HEK293T (cell line): ENCODE measurements around the gene GPALPP1.
"Not testable (repeated sequence)": the region's sequence is repeated elsewhere in the genome, so short reads cannot be mapped to it uniquely, and the experiment has no call there.

Experiments
- CTCF ChIA-PET: fragments of 350-600 bp; formaldehyde crosslinking; extraction: SDS; loops from one replicate; lab custom pipeline; 2021; ENCODE audit warnings: antibody characterized with exemption, inconsistent platforms; lab: Yijun Ruan, JAX
- POLR2A ChIA-PET: fragments of 350-600 bp; formaldehyde crosslinking; extraction: SDS; loops from one replicate; lab custom pipeline; 2020; ENCODE audit warnings: antibody characterized with exemption, inconsistent platforms; lab: Yijun Ruan, JAX
- DNase-seq: peaks from one replicate; pipeline ENCODE4 v3.0.0; 2012; ENCODE audit warnings: mixed read lengths; ENCODE audit errors: extremely low spot score
- ARNT ChIP-seq: fragments of 450-650 bp; IDR thresholded peaks from 2 replicates; pipeline ENCODE4 v1.6.1; 2017; ENCODE audit warnings: mild to moderate bottlenecking
- BHLHE40 ChIP-seq: fragments of 450-650 bp; IDR thresholded peaks from 2 replicates; pipeline ENCODE4 v1.6.1; 2016; ENCODE audit warnings: mild to moderate bottlenecking, moderate library complexity, borderline replicate concordance
- CTBP1 ChIP-seq: fragments of 450-650 bp; IDR thresholded peaks from 2 replicates; pipeline ENCODE4 v1.6.1; 2016; ENCODE audit warnings: borderline replicate concordance
- ELF4 ChIP-seq: fragments of 450-650 bp; IDR thresholded peaks from 2 replicates; pipeline ENCODE4 v1.6.1; 2017; ENCODE audit warnings: antibody characterized with exemption
- FOXA1 ChIP-seq: fragments of 450-650 bp; IDR thresholded peaks from 2 replicates; pipeline ENCODE4 v1.6.1; 2016; ENCODE audit warnings: mild to moderate bottlenecking
- FOXK2 ChIP-seq: fragments of 450-650 bp; IDR thresholded peaks from 2 replicates; pipeline ENCODE4 v1.6.1; 2016; ENCODE audit warnings: mild to moderate bottlenecking
- FOXM1 ChIP-seq: fragments of 450-650 bp; IDR thresholded peaks from 2 replicates; pipeline ENCODE4 v1.6.1; 2017; ENCODE audit warnings: mild to moderate bottlenecking, borderline replicate concordance
- HDGF ChIP-seq: fragments of 450-650 bp; IDR thresholded peaks from 2 replicates; pipeline ENCODE4 v1.6.1; 2017; ENCODE audit warnings: antibody characterized with exemption, borderline replicate concordance
- L3MBTL2 ChIP-seq: fragments of 450-650 bp; conservative IDR thresholded peaks from 2 replicates; pipeline ENCODE4 v1.6.1; 2016; ENCODE audit warnings: mild to moderate bottlenecking
- LEF1 ChIP-seq: fragments of 450-650 bp; IDR thresholded peaks from 2 replicates; pipeline ENCODE4 v1.6.1; 2017; ENCODE audit warnings: mild to moderate bottlenecking, borderline replicate concordance
- NFRKB ChIP-seq: fragments of 450-650 bp; IDR thresholded peaks from 2 replicates; pipeline ENCODE4 v1.6.1; 2016; ENCODE audit warnings: mild to moderate bottlenecking, moderate library complexity
- PKNOX1 ChIP-seq: fragments of 450-650 bp; IDR thresholded peaks from 2 replicates; pipeline ENCODE4 v1.6.1; 2016
- SP1 ChIP-seq: fragments of 450-650 bp; IDR thresholded peaks from 2 replicates; pipeline ENCODE4 v1.6.1; 2017
- SUZ12 ChIP-seq: fragments of 450-650 bp; IDR thresholded peaks from 2 replicates; pipeline ENCODE4 v1.6.1; 2016; ENCODE audit warnings: mild to moderate bottlenecking
- TARDBP ChIP-seq: fragments of 450-650 bp; IDR thresholded peaks from 2 replicates; pipeline ENCODE4 v1.6.1; 2016
- ZNF384 ChIP-seq: fragments of 450-650 bp; IDR thresholded peaks from 2 replicates; pipeline ENCODE4 v1.6.1; 2016

The GPALPP1 gene

DNA sequence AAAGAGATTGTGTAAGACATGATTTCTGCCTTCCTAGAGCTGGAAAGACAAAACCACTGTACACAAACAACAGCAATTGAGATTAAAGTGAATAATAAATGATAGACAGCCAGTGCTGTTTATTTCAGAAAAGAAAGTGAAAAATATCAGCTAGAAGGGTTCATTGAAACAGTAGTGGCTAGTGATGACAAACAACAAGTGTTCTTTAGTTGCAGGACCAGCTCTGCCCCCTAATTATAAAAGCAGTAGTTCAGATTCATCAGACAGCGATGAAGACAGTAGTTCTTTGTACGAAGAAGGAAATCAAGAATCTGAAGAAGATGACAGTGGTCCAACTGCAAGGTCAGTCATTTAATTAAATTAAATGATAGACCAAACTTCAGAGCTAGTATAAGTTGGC is 14.8 kb downstream of the GPALPP1 start:
- POLR2A ChIA-PET = no interaction called here
- TF ChIP-seq ARNT (no peak), ELF4 (no peak), FOXK2 (no peak), BHLHE40 (no peak), CTBP1 (no peak), TARDBP (no peak), L3MBTL2 (no peak)
- CTCF ChIA-PET = no interaction called here
- DNase-seq = no peak

- DNase-seq = no peak
- no peak for TF ChIP-seq SUZ12
- TF ChIP-seq PKNOX1 = no peak
- TF ChIP-seq HDGF = no peak
- TF ChIP-seq ZNF384 = no peak
- TF ChIP-seq L3MBTL2 = no peak
- no peak for TF ChIP-seq FOXM1
- TF ChIP-seq LEF1 = no peak
- no peak for TF ChIP-seq NFRKB
- TF ChIP-seq ELF4 = no peak
- no peak for TF ChIP-seq CTBP1
- no peak for TF ChIP-seq SP1
- TF ChIP-seq FOXK2 = no peak
- TF ChIP-seq ARNT = no peak
- ChIA-PET CTCF (no interaction called here), POLR2A (no interaction called here)
These were observed 17.9 kb downstream of the GPALPP1 start for GRCh38 chr13:45007225-45007624.

- POLR2A ChIA-PET = no interaction called here
- no peak for DNase-seq
- TF ChIP-seq ELF4 = no peak
- TF ChIP-seq CTBP1 = no peak
- no peak for TF ChIP-seq SUZ12
- no peak for TF ChIP-seq BHLHE40
- no peak for TF ChIP-seq TARDBP
- no peak for TF ChIP-seq PKNOX1
- TF ChIP-seq L3MBTL2 = no peak
- TF ChIP-seq FOXA1 = no peak
- no peak for TF ChIP-seq ARNT
- no peak for TF ChIP-seq ZNF384
- no peak for TF ChIP-seq FOXM1
- no peak for TF ChIP-seq SP1
- TF ChIP-seq FOXK2 = no peak
- TF ChIP-seq NFRKB = no peak
- TF ChIP-seq HDGF = no peak
- no peak for TF ChIP-seq LEF1
- CTCF ChIA-PET = no interaction called here
These were observed 18.5 kb downstream of the GPALPP1 start for GRCh38 chr13:45007823-45008222.

- no peak for TF ChIP-seq FOXK2
- no peak for TF ChIP-seq CTBP1
- TF ChIP-seq ZNF384 = no peak
- TF ChIP-seq HDGF = no peak
- no peak for TF ChIP-seq SP1
- TF ChIP-seq FOXM1 = no peak
- TF ChIP-seq ARNT = no peak
- TF ChIP-seq ELF4 = no peak
- no peak for TF ChIP-seq BHLHE40
- TF ChIP-seq PKNOX1 = no peak
- TF ChIP-seq TARDBP = no peak
- TF ChIP-seq NFRKB = no peak
- TF ChIP-seq L3MBTL2 = no peak
- DNase-seq = no peak
- CTCF ChIA-PET = no interaction called here
- POLR2A ChIA-PET = no interaction called here
These were observed 21.9 kb downstream of the GPALPP1 start for GRCh38 chr13:45011198-45011597.

- ChIA-PET CTCF (no interaction called here), POLR2A (no interaction called here)
- no peak for DNase-seq
- TF ChIP-seq PKNOX1 = no peak
These were observed 26.0 kb downstream of the GPALPP1 start for GRCh38 chr13:45015300-45015699.

DNA sequence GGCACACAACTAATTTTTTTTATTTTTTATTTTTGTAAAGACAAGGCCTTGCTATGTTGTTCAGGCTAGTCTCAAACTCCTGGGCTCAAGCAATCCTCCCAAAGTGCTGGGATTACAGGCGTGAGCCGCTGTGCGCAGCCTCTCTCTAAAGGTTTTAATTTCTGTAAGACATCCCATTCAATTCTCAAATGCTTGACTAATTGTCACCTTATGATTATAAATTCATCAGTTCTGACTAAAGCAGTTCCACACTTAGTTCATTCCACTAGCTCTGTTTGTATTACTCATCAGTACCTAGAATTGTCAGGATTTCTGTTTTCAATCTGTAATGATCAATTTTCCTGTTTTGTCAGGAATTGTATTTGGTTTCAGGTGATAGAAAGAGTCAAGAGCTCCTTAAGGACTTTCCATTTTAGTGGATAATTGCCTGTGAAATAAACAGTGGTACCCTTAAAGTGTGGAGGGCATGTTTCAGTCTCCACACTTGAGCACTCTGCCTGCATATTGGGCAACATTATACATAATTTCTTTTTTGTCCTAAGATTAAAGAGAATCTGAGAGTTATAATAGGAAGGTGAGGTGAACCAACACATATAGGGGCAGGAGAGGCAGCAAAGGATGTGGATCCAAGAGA is 27.6 kb downstream of the GPALPP1 start:
- no peak for TF ChIP-seq NFRKB
- TF ChIP-seq FOXA1 = no peak
- no peak for TF ChIP-seq BHLHE40
- TF ChIP-seq LEF1 = no peak
- no peak for TF ChIP-seq SUZ12
- TF ChIP-seq FOXM1 = no peak
- TF ChIP-seq SP1 = no peak
- no peak for TF ChIP-seq TARDBP
- no peak for TF ChIP-seq HDGF
- no peak for DNase-seq
- ChIA-PET CTCF (no interaction called here), POLR2A (no interaction called here)

- POLR2A ChIA-PET, CTCF ChIA-PET, DNase-seq: not testable (repeated sequence)
These were observed 30.6 kb downstream of the GPALPP1 start for GRCh38 chr13:45019981-45020380.
